Stimulated activated CD8-positive, alpha-beta memory T cell treated with anti-CD3 and anti-CD28 coated beads, Interleukin-7, amount 100 ng/mL, for 48 hours (primary cell): ENCODE measurements around the gene PTPRN2.
"Not testable (repeated sequence)": the region's sequence is repeated elsewhere in the genome, so short reads cannot be mapped to it uniquely, and the experiment has no call there.

ENCODE experiments used
- DNase-seq, 2 donors: peaks; one replicate each; pipeline ENCODE4 v3.0.0-alpha.2; 2020; ENCODE audit warnings: low read depth in 1 of 2; ENCODE audit errors: extremely low read depth in 1 of 2

The PTPRN2 gene

GRCh38 chr7:157930441-157930840, 657.2 kb downstream of the PTPRN2 start:
- no peak for DNase-seq

GRCh38 chr7:157929671-157930070, 658.0 kb downstream of the PTPRN2 start:
- no peak for DNase-seq

- no peak for DNase-seq
These were observed 658.7 kb downstream of the PTPRN2 start for GRCh38 chr7:157928808-157929425.

GRCh38 chr7:157928171-157928794, 659.3 kb downstream of the PTPRN2 start:
- no peak for DNase-seq

GRCh38 chr7:157927313-157927925, 660.2 kb downstream of the PTPRN2 start:
- no peak for DNase-seq

- DNase-seq, result no peak
These were observed 661.0 kb downstream of the PTPRN2 start for GRCh38 chr7:157926521-157927150.

GRCh38 chr7:157926107-157926506, 661.5 kb downstream of the PTPRN2 start:
- DNase-seq, result no peak

- no peak for DNase-seq
These were observed 662.2 kb downstream of the PTPRN2 start for GRCh38 chr7:157925383-157925875.

GRCh38 chr7:157923903-157924630, 663.6 kb downstream of the PTPRN2 start:
- DNase-seq, result no peak

GRCh38 chr7:157922576-157922975, 665.0 kb downstream of the PTPRN2 start:
- no peak for DNase-seq

GRCh38 chr7:157918326-157919080, 669.1 kb downstream of the PTPRN2 start:
- DNase-seq, result no peak

- no peak for DNase-seq
These were observed 670.5 kb downstream of the PTPRN2 start for GRCh38 chr7:157916946-157917640.

- no peak for DNase-seq
These were observed 677.2 kb downstream of the PTPRN2 start for GRCh38 chr7:157910446-157910845.

GRCh38 chr7:157910045-157910444, 677.6 kb downstream of the PTPRN2 start:
- not testable (repeated sequence) for DNase-seq

GRCh38 chr7:157909370-157909769, 678.3 kb downstream of the PTPRN2 start:
- no peak for DNase-seq

GRCh38 chr7:157908006-157908782, 679.4 kb downstream of the PTPRN2 start:
- DNase-seq, result no peak

- no peak for DNase-seq
These were observed 680.5 kb downstream of the PTPRN2 start for GRCh38 chr7:157907091-157907490.

- DNase-seq, result no peak
These were observed 681.0 kb downstream of the PTPRN2 start for GRCh38 chr7:157906583-157906982.
